ENCODE measurements around the gene UGP2. TPM values are rescaled to one million over a fixed set of nuclear protein-coding genes. Genes with fewer than 3 reads are reported as not detected.

UGP2 gene
- total RNA-seq, 1 experiment from 2014 or later: 76.1 TPM

GRCh38 chr2:63822478-63822877, 19.2 kb upstream of the UGP2 start:
- CTCF ChIA-PET: no interaction called here
- in situ Hi-C loops (cut with HindIII; ENCODE audit: low pct_unique_long_range_greater_than_20kb, low sequenced_read_pairs): no loop called here

GRCh38 chr2:63827749-63828148, 13.9 kb upstream of the UGP2 start:
- no peak overlapping the region for H3K27ac ChIP-seq (ENCODE audit: low read length)
- DNase-seq (ENCODE audit: low read depth, low spot score) (no peak), ATAC-seq (no peak)
- H3K27me3 ChIP-seq (ENCODE audit: control insufficient read depth, insufficient read depth, low read length): peaks cover 5% of the 10 kb centered on the region
- no peak for TF ChIP-seq CTCF (IDR thresholded peaks at IDR 0.05)
- TF ChIP-seq SIN3A (IDR thresholded peaks at IDR 0.05; ENCODE audit: borderline replicate concordance, insufficient read depth, low read depth, low read length): no peak
- no peak for TF ChIP-seq POLR2AphosphoS5 (IDR thresholded peaks at IDR 0.05; ENCODE audit: low read depth, low read length)
- no peak for TF ChIP-seq TCF7L2 (IDR thresholded peaks at IDR 0.05; ENCODE audit: low read depth, low read length)
- TF ChIP-seq REST (IDR thresholded peaks at IDR 0.05; ENCODE audit: insufficient read depth in 1 of 2, low read depth in 2 of 2, low read length in 1 of 2): no peak
- POLR2A ChIA-PET: no interaction called here
- intact Hi-C loops (cut with micrococcal nuclease; ENCODE audit: unreplicated experiment): no loop called here
- H3K4me3 ChIP-seq (ENCODE audit: low read depth in 2 of 2, low read length in 2 of 2): no peak overlapping the region
- no TSS peak for BruUV-seq (replicated peaks)
- H3K36me3 ChIP-seq (ENCODE audit: control insufficient read depth, insufficient read depth, low read length): no peaks in the 10 kb centered on the region
- in situ Hi-C loops (cut with HindIII; ENCODE audit: low pct_unique_long_range_greater_than_20kb, low sequenced_read_pairs): no loop called here
- H3K9me3 ChIP-seq (ENCODE audit: control insufficient read depth, insufficient read depth, low read depth, low read length): no peaks in the 10 kb centered on the region
- no peaks in the 10 kb centered on the region for H3K4me1 ChIP-seq (ENCODE audit: control insufficient read depth, insufficient read depth, low read length)
- CTCF ChIA-PET: no interaction called here

More at GRCh38 chr2:63822478-63822877, 19.2 kb upstream of the UGP2 start:
- no peaks in the 10 kb centered on the region for H3K9me3 ChIP-seq (ENCODE audit: control insufficient read depth, insufficient read depth, low read depth, low read length)
- no peak for DNase-seq (ENCODE audit: low read depth, low spot score)
- no peak overlapping the region for H3K27ac ChIP-seq (ENCODE audit: low read length)
- no peak for TF ChIP-seq TCF7L2 (IDR thresholded peaks at IDR 0.05; ENCODE audit: low read depth, low read length)
- TF ChIP-seq CTCF (IDR thresholded peaks at IDR 0.05): no peak
- H3K27me3 ChIP-seq (ENCODE audit: control insufficient read depth, insufficient read depth, low read length): peaks cover 3% of the 10 kb centered on the region
- no peak for ATAC-seq
- no peak overlapping the region for H3K4me3 ChIP-seq (ENCODE audit: low read depth in 2 of 2, low read length in 2 of 2)
- H3K36me3 ChIP-seq (ENCODE audit: control insufficient read depth, insufficient read depth, low read length): no peaks in the 10 kb centered on the region
- no TSS peak for BruUV-seq (replicated peaks)
- POLR2A ChIA-PET: no interaction called here
- intact Hi-C loops (cut with micrococcal nuclease; ENCODE audit: unreplicated experiment): no loop called here
- no peaks in the 10 kb centered on the region for H3K4me1 ChIP-seq (ENCODE audit: control insufficient read depth, insufficient read depth, low read length)

- POLR2A ChIA-PET: no interaction called here
Measured at GRCh38 chr2:63831176-63831575, 10.5 kb upstream of the UGP2 start.

More at GRCh38 chr2:63831176-63831575, 10.5 kb upstream of the UGP2 start:
- DNase-seq (ENCODE audit: low read depth, low spot score): no peak
- Histone ChIP-seq H3K36me3 (ENCODE audit: control insufficient read depth, insufficient read depth, low read length) (no peaks in the 10 kb centered on the region), H3K27me3 (ENCODE audit: control insufficient read depth, insufficient read depth, low read length) (peaks cover 2% of the 10 kb centered on the region; the same call in 1 of the 2 replicates), H3K4me3 (ENCODE audit: low read depth in 2 of 2, low read length in 2 of 2) (no peak overlapping the region), H3K27ac (ENCODE audit: low read length) (no peak overlapping the region), H3K4me1 (ENCODE audit: control insufficient read depth, insufficient read depth, low read length) (no peaks in the 10 kb centered on the region), H3K9me3 (ENCODE audit: control insufficient read depth, insufficient read depth, low read depth, low read length) (no peaks in the 10 kb centered on the region)
- CTCF ChIA-PET: no interaction called here
- no peak for ATAC-seq
- intact Hi-C loops (cut with micrococcal nuclease; ENCODE audit: unreplicated experiment): no loop called here
- no TSS peak for BruUV-seq (replicated peaks)
- in situ Hi-C loops (cut with HindIII; ENCODE audit: low pct_unique_long_range_greater_than_20kb, low sequenced_read_pairs): no loop called here
- no peak for TF ChIP-seq REST (IDR thresholded peaks at IDR 0.05; ENCODE audit: insufficient read depth in 1 of 2, low read depth in 2 of 2, low read length in 1 of 2)
- no peak for TF ChIP-seq TCF7L2 (IDR thresholded peaks at IDR 0.05; ENCODE audit: low read depth, low read length)
- no peak for TF ChIP-seq SIN3A (IDR thresholded peaks at IDR 0.05; ENCODE audit: borderline replicate concordance, insufficient read depth, low read depth, low read length)
- TF ChIP-seq CTCF (IDR thresholded peaks at IDR 0.05): no peak
- TF ChIP-seq POLR2AphosphoS5 (IDR thresholded peaks at IDR 0.05; ENCODE audit: low read depth, low read length): no peak

Measured in Panc1 (cell line).